PC-9 (cell line): ENCODE results near the gene MEPE. TPM values are rescaled to one million over a fixed set of nuclear protein-coding genes. Genes with fewer than 3 reads are reported as not detected.
A peak's percentile ranks its signal among the peaks of the same experiment; 100 is the strongest.

Source experiments
- BruUV-seq: library from RNA; stranded (reverse); fragments of 400-500 nt; replicated peaks from 2 replicates; lab custom pipeline; 2021; lab: Mats Ljungman, UMichigan
- CTCF ChIA-PET: fragments of 300-600 bp; sonication (Branson Sonifier 250); formaldehyde crosslinking; loops from one replicate; lab custom pipeline; 2022; ENCODE audit warnings: antibody characterized with exemption; lab: Charles Lee
- POLR2A ChIA-PET: fragments of 300-600 bp; sonication (Branson Sonifier 250); formaldehyde crosslinking; loops from one replicate; lab custom pipeline; 2022; ENCODE audit warnings: antibody characterized with exemption; ENCODE audit not compliant: unreplicated experiment; lab: Charles Lee
- DNase-seq, 2 experiments: peaks; one replicate each; pipeline versions ENCODE4 v3.0.0 to v3.0.0-alpha.2; 2015 to 2022; ENCODE audit warnings: mixed read lengths in 1 of 2
- H2AFZ ChIP-seq: fragments of 200-600 bp; sonication (generic); 2 replicates; pipeline ENCODE4 v1.8.1; 2017; ENCODE audit warnings: antibody characterized with exemption
- H3F3A ChIP-seq: fragments of 200-600 bp; sonication (generic); 2 replicates; pipeline ENCODE4 v1.8.1; 2017; ENCODE audit warnings: antibody characterized with exemption, mild to moderate bottlenecking, low read depth; ENCODE audit not compliant: insufficient read depth
- H3K27ac ChIP-seq: fragments of 200-600 bp; sonication (generic); 2 replicates; pipeline ENCODE4 v1.6.1; 2016; ENCODE audit warnings: mixed run types
- H3K27me3 ChIP-seq: fragments of 200-600 bp; sonication (generic); 2 replicates; pipeline ENCODE4 v1.6.1; 2016; ENCODE audit warnings: low read depth, mixed run types; ENCODE audit not compliant: insufficient read depth
- H3K36me3 ChIP-seq: fragments of 200-600 bp; sonication (generic); 2 replicates; pipeline ENCODE4 v1.6.1; 2016; ENCODE audit warnings: low read depth, mixed run types
- H3K4me1 ChIP-seq: fragments of 200-600 bp; sonication (generic); replicated peaks from 2 replicates; pipeline ENCODE4 v1.6.1; 2016; ENCODE audit warnings: mixed run types; ENCODE audit not compliant: insufficient read depth
- H3K4me2 ChIP-seq: fragments of 200-600 bp; sonication (generic); 2 replicates; pipeline ENCODE4 v1.6.1; 2017; ENCODE audit warnings: mixed run types
- H3K4me3 ChIP-seq: fragments of 200-600 bp; sonication (generic); 2 replicates; pipeline ENCODE4 v1.6.1; 2016; ENCODE audit warnings: mixed run types
- H3K79me2 ChIP-seq: fragments of 200-600 bp; sonication (generic); 2 replicates; pipeline ENCODE4 v1.6.1; 2017; ENCODE audit warnings: low read depth, mixed run types
- H3K9me2 ChIP-seq: fragments of 200-600 bp; sonication (generic); 2 replicates; pipeline ENCODE4 v1.8.1; 2017; ENCODE audit warnings: mild to moderate bottlenecking; ENCODE audit not compliant: insufficient read depth
- H3K9me3 ChIP-seq: fragments of 200-600 bp; sonication (generic); 2 replicates; pipeline ENCODE4 v1.8.1; 2016; ENCODE audit warnings: low read depth; ENCODE audit not compliant: insufficient read depth
- H4K20me1 ChIP-seq: fragments of 200-600 bp; sonication (generic); 2 replicates; pipeline ENCODE4 v1.8.1; 2017; ENCODE audit not compliant: insufficient read depth
- EZH2 ChIP-seq: fragments of 200-600 bp; sonication (generic); IDR thresholded peaks from 2 replicates; pipeline ENCODE4 v1.8.0; 2017; ENCODE audit warnings: antibody characterized with exemption, low read depth
- intact Hi-C: fragments of 100-400 bp; cut with micrococcal nuclease; formaldehyde crosslinking; loops from one replicate; pipeline ENCODE4 v1.10.0; 2022; ENCODE audit not compliant: unreplicated experiment
- total RNA-seq: library from RNA; stranded (reverse); gene quantifications from 2 replicates; pipeline ENCODE4 v1.2.3, GENCODE V29; 2021
- TF ChIP-seq, protein P1 (sequence below): fragments of 200-600 bp; sonication (generic); conservative IDR thresholded peaks from 2 replicates; pipeline ENCODE4 v1.6.1; 2017; ENCODE audit warnings: mixed run types, antibody characterized with exemption, mild to moderate bottlenecking, moderate library complexity

MEPE gene
- total RNA-seq, 1 experiment from 2014 or later, result not detected

DNA sequence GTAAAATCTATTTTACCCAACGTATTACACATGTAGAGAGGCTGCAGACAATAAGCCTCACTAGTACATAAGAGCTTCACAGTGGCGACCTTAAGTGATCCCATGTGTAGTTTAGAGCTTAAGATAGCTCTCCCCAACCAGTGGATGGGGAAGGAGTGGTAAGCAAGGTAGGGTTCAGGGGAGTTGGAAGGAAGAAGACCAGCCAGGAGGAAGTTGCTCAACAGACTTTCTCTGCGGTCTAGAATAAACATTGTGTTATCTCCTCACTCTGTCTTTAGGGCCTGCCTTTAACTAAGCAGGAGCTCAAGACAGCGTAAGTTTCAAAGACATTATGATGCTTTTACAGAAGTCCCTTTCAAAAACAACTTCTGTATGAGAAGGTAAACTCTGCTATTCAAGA lies 16.8 kb downstream of the MEPE start:
- BruUV-seq, result no TSS peak
- Histone ChIP-seq H2AFZ (0 out of 2 replicates have a peak overlapping the region, but pooled peaks have one; percentile 27), H3K4me2 (no peak overlapping the region), H3K79me2 (no peaks in the 10 kb centered on the region), H3K9me2 (no peaks in the 10 kb centered on the region), H4K20me1 (no peaks in the 10 kb centered on the region), H3K27ac (no peak overlapping the region), H3F3A (no peaks in the 10 kb centered on the region), H3K27me3 (no peaks in the 10 kb centered on the region), H3K36me3 (no peaks in the 10 kb centered on the region), H3K4me3 (no peak overlapping the region), H3K4me1 (peaks cover 10% of the 10 kb centered on the region), H3K9me3 (no peaks in the 10 kb centered on the region)
- DNase-seq, result no peak
- ChIA-PET POLR2A (no interaction called here), CTCF (interaction anchor here (0.8 to 0.9 kb wide), 3 partner anchors 161 to 353 kb away, joined by 3 to 5 read pairs (median 3); no protein-coding TSS in a partner anchor)
- intact Hi-C loops, result loop anchor here (2.0 to 10.0 kb wide), 4 partner anchors 475 to 945 kb away; no protein-coding TSS in a partner anchor
- TF ChIP-seq, protein P1, sequence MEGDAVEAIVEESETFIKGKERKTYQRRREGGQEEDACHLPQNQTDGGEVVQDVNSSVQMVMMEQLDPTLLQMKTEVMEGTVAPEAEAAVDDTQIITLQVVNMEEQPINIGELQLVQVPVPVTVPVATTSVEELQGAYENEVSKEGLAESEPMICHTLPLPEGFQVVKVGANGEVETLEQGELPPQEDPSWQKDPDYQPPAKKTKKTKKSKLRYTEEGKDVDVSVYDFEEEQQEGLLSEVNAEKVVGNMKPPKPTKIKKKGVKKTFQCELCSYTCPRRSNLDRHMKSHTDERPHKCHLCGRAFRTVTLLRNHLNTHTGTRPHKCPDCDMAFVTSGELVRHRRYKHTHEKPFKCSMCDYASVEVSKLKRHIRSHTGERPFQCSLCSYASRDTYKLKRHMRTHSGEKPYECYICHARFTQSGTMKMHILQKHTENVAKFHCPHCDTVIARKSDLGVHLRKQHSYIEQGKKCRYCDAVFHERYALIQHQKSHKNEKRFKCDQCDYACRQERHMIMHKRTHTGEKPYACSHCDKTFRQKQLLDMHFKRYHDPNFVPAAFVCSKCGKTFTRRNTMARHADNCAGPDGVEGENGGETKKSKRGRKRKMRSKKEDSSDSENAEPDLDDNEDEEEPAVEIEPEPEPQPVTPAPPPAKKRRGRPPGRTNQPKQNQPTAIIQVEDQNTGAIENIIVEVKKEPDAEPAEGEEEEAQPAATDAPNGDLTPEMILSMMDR, result no peak
- TF ChIP-seq EZH2, result no peak

DNA sequence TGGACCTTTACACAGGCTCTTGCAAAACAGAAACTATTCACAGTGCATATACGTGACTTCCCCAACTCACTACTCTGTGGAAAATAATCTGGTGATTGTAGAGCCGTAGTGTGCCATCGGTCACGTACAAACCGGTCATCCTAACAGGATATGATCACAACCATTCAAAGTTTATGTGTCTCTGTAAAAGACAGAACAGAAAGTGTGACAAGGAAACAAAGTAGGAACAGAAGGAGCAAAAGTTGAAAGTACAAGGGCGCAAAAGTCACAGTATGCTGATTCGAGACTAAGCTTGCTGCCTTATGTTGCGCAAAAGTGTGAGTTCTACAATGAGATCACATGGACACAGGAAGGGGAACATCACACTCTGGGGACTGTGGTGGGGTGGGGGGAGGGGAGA lies 18.6 kb downstream of the MEPE start:
- DNase-seq, result no peak
- Histone ChIP-seq H3F3A (no peaks in the 10 kb centered on the region), H3K9me3 (no peaks in the 10 kb centered on the region), H3K4me2 (no peak overlapping the region), H3K36me3 (no peaks in the 10 kb centered on the region), H3K4me1 (peaks cover 10% of the 10 kb centered on the region), H4K20me1 (no peaks in the 10 kb centered on the region), H2AFZ (no peak overlapping the region), H3K27ac (no peak overlapping the region), H3K9me2 (no peaks in the 10 kb centered on the region), H3K79me2 (no peaks in the 10 kb centered on the region), H3K27me3 (no peaks in the 10 kb centered on the region), H3K4me3 (no peak overlapping the region)
- ChIA-PET CTCF (interaction anchor here (2.6 kb wide), 1 partner anchor 135 kb away, joined by 21 read pairs; no protein-coding TSS in a partner anchor), POLR2A (no interaction called here)
- BruUV-seq, result no TSS peak
- no peak for TF ChIP-seq EZH2
- TF ChIP-seq, protein P1, result no peak
- intact Hi-C loops, result no loop called here

DNA sequence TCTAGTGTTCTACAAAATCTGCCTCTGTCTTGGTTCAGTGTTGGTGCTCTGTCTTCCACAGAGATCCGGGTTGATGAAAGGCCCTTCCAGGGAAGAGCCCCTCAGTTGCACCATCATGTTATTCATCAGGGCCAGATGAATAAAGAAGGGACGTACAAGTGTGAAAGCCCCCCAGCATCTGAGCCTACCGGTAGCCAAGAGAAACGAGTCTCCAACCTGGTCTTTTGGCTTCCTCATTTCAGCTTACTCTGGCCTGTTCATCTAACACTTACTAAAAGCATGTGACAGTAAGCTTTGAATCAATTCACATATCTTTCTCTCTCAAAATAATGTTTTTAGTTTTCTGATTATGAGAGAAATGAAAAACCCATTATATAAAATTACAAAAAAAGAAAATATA lies 19.2 kb downstream of the MEPE start:
- no peak for DNase-seq
- Histone ChIP-seq H3K36me3 (no peaks in the 10 kb centered on the region), H3K27ac (no peak overlapping the region), H2AFZ (no peak overlapping the region), H3K27me3 (no peaks in the 10 kb centered on the region), H3K9me2 (no peaks in the 10 kb centered on the region), H3K79me2 (no peaks in the 10 kb centered on the region), H3K9me3 (no peaks in the 10 kb centered on the region), H3F3A (no peaks in the 10 kb centered on the region), H4K20me1 (no peaks in the 10 kb centered on the region), H3K4me3 (no peak overlapping the region), H3K4me1 (peaks cover 10% of the 10 kb centered on the region), H3K4me2 (no peak overlapping the region)
- intact Hi-C loops, result no loop called here
- CTCF ChIA-PET, result interaction anchor here (1.4 to 2.6 kb wide), 3 partner anchors 122 to 181 kb away, joined by 3 to 21 read pairs (median 8); no protein-coding TSS in a partner anchor
- no peak for TF ChIP-seq EZH2
- TF ChIP-seq, protein P1, result no peak
- POLR2A ChIA-PET, result no interaction called here
- BruUV-seq, result no TSS peak
